Testis (tissue), 2 donors: ENCODE data around the gene IWS1.

Source experiments
- POLR2A ChIP-seq: fragments of 450-650 bp; IDR thresholded peaks from one replicate; pipeline ENCODE4 v1.6.1; 2017; ENCODE audit warnings: antibody characterized with exemption, mild to moderate bottlenecking, moderate library complexity
- TF ChIP-seq, protein P1 (sequence below), 3 experiments: fragments of 450-650 bp in 2 of 3; fragments of 200-600 bp in 1 of 3; sonication (generic) in 1 of 3; IDR thresholded peaks; one replicate each; pipeline ENCODE4 v1.5.1; 2016 to 2019; ENCODE audit warnings: antibody characterized with exemption in 3 of 3, mild to moderate bottlenecking in 2 of 3, moderate library complexity in 1 of 3

GRCh38 chr2:127560931-127561280 is 34.6 kb upstream of the IWS1 start:
- TF ChIP-seq, protein P1, sequence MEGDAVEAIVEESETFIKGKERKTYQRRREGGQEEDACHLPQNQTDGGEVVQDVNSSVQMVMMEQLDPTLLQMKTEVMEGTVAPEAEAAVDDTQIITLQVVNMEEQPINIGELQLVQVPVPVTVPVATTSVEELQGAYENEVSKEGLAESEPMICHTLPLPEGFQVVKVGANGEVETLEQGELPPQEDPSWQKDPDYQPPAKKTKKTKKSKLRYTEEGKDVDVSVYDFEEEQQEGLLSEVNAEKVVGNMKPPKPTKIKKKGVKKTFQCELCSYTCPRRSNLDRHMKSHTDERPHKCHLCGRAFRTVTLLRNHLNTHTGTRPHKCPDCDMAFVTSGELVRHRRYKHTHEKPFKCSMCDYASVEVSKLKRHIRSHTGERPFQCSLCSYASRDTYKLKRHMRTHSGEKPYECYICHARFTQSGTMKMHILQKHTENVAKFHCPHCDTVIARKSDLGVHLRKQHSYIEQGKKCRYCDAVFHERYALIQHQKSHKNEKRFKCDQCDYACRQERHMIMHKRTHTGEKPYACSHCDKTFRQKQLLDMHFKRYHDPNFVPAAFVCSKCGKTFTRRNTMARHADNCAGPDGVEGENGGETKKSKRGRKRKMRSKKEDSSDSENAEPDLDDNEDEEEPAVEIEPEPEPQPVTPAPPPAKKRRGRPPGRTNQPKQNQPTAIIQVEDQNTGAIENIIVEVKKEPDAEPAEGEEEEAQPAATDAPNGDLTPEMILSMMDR (IDR thresholded peaks at IDR 0.05): no peak
- TF ChIP-seq POLR2A: no peak
